GM03348 (cell line): ENCODE data around the gene WDR90.

Source experiments
- DNase-seq: peaks from one replicate; pipeline ENCODE4 v3.0.0; 2012; ENCODE audit warnings: low spot score

Gene WDR90

GRCh38 chr16:626787-627453 lies 22.2 kb upstream of the WDR90 start:
- peak; percentile 94 for DNase-seq

GRCh38 chr16:627454-628239 lies 21.5 kb upstream of the WDR90 start:
- no peak for DNase-seq

- DNase-seq: no peak
These were observed 20.7 kb upstream of the WDR90 start for GRCh38 chr16:628321-629061.

GRCh38 chr16:629185-629832 lies 19.9 kb upstream of the WDR90 start:
- DNase-seq: no peak

GRCh38 chr16:629833-630248 lies 19.3 kb upstream of the WDR90 start:
- DNase-seq: no peak

GRCh38 chr16:630249-630814 lies 18.8 kb upstream of the WDR90 start:
- no peak for DNase-seq

- DNase-seq: peak; percentile 36
These were observed 18.3 kb upstream of the WDR90 start, which contains the start of gene WFIKKN1 for GRCh38 chr16:630815-631405. TSS of gene WFIKKN1 (plus strand) at chr16:630985. CDS start at chr16:631254, 269 bp downstream.

- DNase-seq: no peak
These were observed 17.3 kb upstream of the WDR90 start for GRCh38 chr16:631808-632358.

- no peak for DNase-seq
These were observed 16.5 kb upstream of the WDR90 start for GRCh38 chr16:632486-633335.

- no peak for DNase-seq
These were observed 15.7 kb upstream of the WDR90 start for GRCh38 chr16:633336-634050.

- no peak for DNase-seq
These were observed 15.0 kb upstream of the WDR90 start for GRCh38 chr16:634051-634670.

- DNase-seq: no peak
These were observed 14.2 kb upstream of the WDR90 start for GRCh38 chr16:634996-635395.

- no peak for DNase-seq
These were observed 13.5 kb upstream of the WDR90 start for GRCh38 chr16:635573-636205.

- DNase-seq: peak; percentile 95
These were observed 12.7 kb upstream of the WDR90 start, which contains the start of gene METTL26 for GRCh38 chr16:636206-637080. TSS of gene METTL26 (minus strand) at chr16:636305. CDS start at chr16:636290, 15 bp downstream.

GRCh38 chr16:637081-638018 lies 11.8 kb upstream of the WDR90 start:
- DNase-seq: peak; percentile 100

- DNase-seq: no peak
These were observed 11.1 kb upstream of the WDR90 start for GRCh38 chr16:638034-638543.
